Skin of body (tissue), 2 donors: ENCODE data around the gene NR5A1. TPM values are rescaled to one million over a fixed set of nuclear protein-coding genes. Genes with fewer than 3 reads are reported as not detected.

Experiments
- DNase-seq: peaks from one replicate; lab custom pipeline; 2025; lab: John Stamatoyannopoulos, UW
- total RNA-seq: library from RNA; depleted of rRNA; stranded (reverse); fragments of >200 nt; gene quantifications from one replicate; pipeline ENCODE4 v1.2.3, GENCODE V29; 2014

NR5A1 gene
- total RNA-seq, 1 donor from 2014 or later, result not detected

DNA sequence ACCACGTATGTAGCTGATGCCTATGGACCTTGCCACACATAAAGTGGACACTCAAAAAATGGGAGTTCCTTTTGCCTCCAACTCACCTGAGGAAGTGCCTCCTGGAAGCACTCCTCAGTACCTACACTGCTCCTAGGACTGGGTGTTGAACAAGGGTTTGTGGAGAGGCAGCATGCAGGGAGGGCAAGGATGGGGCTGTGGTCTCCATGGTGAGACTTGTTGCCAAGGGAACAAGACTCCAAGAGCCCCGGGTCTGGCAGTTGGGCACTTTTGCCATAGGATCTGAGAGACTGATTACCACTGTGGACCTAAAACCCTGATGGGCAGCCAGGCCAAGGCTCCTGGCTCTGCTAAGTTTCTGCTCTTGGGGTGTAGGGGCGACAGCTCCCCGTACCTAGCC is 6.9 kb upstream of the NR5A1 start:
- DNase-seq, result no peak

DNA sequence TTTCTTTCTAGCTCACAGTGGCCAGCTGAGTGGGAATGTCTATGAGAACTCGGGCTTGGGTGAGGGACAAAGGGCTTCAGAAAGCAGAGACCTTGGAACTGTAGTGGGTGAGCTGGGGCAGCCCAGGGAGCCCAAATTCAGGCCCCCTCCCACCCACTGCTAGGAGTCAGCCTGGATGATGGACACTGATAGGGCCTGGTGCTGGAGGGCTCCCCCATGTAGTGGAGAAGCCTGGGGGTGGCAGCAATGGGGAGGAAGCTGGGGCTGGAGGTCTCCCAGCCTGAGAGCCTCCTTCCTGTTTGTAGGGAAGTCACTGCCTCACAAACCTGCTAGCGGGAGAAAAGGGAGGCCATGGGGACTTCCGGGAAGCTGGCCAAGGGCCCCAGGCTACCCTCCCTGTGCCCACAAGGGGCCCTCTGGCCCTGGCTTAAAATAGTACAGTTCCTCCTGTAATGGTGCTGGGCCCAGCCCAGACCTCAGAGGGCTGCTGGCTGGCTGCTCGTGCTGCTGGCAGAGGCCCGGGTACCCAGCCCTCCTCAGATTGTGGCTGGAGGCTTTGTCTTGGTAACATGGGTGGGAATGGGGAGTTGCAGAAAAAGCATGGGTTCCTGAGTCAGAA is 6.3 kb upstream of the NR5A1 start:
- no peak for DNase-seq

DNA sequence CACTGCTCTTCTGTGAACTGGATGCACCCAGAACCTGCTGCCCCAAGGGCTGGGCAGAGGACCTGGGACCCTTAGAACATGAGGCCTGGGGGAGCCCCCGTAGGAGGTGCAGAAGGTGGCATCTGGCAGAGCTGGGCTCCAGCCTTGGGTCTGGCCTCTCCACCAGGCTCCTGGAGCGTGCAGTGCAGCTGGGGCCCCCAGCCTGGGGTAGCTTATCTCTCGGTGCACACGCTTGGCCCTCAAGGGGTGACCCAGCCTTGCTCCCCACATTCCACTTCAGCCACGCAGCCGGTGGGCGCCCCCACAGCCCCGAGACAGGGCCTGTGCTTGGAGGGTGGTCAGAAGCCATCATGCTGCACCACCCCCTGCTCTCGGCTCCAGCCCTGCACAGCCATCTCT is 5.6 kb upstream of the NR5A1 start:
- no peak for DNase-seq

DNA sequence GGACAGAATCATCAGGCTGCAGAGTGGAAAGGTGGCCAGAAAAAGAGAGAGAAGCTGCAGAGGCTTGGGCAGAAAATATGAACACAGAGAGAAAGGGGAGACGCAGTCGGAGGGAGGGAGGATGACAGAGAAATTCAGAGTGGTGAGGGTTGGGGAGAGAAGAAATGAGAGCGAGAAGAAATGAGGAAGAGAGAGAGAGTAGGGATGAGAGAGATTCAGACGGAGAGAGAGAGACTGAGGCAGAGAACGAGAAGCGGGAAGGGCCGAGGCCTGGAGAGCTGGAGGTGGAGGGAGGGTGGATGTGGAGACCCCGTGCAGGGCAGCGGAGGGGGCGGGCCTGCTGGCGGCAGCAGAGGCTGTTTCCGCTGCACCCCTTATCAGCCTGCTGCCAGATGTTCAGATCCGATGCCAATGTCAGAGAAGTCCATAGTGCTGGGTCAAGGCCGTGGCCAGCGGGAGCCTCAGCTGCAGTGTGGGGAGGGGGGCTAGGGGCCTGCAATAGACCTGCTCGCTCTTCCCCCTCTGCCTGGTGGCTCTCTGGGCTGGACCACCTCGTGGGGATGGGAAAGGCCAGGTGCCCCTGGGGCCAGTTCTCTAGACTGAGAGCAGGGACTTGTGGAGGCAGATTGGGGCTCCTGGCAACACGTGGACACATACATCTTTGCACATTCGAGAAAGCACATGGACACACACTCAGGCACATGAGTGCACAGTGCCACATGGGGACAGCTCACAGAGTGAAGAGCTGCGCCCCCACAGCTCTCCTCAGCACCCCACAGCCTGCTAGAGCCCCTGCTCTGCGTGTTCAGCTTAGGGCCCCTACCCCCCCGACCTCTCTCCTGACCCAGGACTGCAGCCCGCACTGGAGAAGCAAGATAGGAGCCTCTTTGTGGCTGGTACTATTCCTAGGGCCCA is 4.9 kb upstream of the NR5A1 start:
- DNase-seq, result no peak

DNA sequence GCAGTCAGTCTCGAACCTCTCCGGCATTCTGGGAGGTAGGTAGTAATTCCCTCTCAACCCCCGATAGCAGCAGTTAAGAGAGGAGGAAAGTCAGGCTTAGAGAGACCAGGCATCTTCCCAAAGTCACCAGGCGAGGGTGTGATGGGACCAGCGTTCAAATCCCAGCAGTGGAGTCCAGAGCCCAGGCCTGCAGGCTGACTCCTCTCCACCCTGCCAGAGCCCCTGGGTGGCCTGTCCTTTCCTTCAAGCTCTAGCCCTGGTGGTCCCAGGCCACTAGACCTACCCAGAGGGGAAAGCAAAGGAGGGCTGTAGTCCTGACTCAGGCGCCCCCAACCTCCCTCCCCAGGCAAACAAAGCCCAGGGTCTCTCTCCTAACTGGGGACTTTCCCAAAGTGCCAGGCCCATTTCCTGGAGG is 4.2 kb upstream of the NR5A1 start:
- DNase-seq, result no peak

DNA sequence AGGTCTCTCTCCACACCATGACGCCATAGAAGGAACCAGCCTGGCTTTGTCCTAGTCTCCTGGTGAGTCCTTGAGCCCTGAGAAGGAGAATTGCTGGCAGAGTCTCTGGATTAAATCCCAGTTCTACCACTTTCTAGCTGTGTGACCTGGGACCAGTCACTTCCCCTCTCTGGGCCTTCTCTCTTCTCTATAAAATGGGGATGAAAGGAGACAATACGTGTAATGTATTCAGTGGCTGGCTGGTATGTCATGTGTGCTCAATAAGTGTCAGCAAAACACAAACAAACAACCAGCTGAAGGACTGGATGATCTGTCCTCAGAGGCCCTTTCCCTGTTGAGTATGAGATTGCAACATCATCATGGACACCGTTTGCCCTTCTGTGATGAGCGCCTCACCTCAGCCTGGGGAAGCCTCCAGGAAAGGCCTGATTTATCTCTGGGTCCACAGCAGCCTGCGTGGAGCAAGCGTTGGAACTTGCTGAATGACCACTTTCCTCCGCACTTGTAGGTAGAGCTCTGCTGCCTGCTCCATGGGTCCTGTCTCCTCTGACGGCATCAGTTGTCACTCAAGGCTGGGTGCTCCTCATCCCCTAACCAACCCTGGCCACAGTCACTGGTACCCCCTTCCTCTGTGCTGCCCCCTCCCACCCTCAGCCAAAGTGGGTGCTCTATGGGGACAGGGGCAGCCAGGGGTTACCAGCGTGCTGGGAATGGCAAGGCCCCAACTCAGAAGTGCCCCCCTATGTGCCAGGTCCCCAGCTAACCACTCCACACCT is 3.6 kb upstream of the NR5A1 start:
- DNase-seq, result no peak

DNA sequence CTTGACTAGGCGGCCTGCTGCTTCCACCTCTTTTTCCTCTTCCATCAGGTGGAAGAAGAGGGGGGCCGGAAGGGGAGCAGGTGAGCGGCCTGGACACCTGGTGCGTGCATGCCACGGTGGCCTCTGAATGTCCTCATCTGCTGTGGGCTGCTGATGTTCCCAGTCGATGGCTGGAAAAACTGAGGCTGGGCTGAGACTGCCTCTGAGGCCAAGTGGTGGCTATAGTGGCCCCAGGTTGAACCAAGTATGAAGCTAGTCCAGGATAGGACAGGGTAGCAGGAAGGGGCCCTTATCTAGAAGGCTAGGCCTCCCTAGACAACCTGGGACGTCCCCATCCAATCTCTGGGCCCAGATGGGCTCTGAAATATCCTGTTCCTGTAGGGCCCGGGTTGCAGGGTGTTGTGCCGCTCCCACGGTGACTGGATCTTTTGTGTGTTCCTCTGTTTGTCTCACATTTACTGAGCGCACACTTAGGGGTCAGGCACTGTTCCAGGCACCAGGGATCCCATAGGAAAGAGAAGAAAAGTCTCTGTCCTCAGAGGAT is 753 bp upstream of the NR5A1 start:
- no peak for DNase-seq

DNA sequence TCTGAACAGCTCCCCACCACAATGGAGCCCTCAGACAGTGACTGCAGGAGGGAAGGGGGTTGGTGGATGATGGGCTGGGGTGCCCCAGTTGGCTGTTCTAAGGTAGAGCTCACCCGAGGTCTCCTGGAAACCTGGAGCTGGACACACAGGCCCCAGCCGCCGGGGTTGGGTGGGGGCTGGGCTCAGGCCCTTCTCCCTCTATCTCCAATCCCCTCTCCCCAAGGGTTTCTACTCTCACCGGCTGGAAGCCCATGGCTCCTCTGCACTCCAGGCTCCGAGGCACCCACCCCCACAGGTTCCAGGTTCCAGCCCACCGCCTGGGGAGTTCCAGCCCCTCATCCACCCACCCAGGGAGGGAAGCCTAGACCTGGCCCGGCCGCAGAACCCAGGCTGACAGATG is 766 bp downstream of the NR5A1 start:
- DNase-seq, result no peak

DNA sequence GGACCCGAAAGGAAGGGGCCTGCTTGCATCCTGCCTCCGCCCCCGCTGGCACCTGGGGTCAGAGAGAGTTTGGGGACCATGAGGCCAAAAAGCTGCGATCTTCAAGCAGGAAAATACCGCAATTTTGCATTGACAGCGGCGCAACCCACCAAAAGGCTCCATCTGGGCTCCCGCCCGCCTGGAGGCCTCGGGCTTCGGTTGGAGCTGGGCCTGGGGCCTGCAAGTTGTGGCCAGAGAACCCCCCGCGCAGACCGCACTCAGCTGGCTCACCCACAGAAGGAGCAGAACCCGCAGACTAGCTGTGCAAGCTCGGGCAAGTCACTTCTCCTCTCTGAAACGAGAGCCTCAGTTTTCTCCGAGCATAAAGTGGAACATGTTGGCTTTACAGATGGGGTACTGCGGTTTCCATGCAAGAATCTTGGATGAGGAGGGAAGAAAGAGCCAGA is 1.3 kb downstream of the NR5A1 start:
- no peak for DNase-seq

DNA sequence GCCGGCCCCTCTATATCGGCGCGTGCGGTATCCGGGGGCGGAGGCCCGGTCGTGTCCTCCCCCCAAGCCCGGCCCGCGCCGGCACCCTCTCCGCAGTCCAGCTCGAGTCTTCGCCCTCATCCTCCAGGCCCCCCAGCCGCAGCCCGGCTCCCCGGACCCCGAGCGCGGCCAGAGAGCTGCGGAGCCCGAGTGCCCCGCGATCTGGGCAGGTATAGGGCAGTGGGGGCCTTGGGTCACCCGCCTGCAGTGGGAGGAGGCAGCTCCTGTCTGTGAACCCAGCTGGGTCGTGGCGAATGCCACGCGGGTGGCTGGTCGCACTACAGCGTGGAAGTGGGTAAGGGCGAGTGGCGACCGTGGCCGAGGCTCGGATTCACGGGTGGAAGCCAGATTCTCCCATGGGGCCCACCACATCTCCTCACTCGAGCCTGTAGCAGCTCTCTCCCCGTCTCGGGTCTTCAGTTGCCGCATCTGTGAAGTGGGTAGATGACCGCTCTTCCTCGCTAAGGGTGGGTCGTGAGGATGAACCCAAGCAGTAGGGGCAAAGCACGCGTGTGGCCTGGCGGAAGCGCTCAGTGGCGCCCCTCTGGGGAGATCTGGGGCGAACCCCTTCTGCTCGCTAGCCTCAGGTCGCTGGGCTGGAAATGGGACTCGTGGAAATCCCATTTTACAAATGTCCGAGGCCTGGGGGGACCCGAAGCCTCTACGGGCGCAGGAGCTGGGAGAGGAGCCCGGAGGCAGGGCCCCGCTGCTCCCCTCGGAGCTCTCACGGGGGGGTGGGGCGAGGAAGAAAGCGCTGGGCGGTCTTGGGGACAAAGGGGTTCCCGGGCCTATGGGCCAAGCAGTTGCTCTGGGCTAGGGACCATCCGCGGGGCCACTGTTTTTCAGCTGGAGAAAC is 1.9 kb downstream of the NR5A1 start:
- no peak for DNase-seq

DNA sequence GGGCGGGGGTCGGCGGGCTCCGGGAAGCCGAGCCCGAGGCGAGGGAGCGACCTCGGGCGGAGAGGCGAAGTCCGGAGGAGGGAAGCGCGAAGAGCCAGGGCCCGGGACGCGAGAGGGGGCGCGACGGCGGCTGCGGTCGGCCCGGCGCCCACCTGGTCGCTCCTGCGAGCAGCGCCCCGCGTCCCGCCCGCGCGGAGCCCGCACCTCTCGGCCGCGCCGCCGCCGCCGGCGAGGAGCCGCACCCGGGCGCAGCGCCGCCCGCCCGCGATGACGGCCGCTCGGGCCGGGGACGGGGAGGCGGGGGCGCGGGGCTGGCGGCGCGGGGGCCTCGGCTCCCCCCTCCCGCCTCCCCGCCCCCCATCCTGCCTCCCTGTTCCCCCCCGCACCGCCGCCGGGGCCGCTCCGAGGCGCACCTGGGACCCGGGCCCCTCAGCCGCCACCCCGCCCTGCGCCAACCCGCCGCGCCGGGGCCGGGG is 2.6 kb downstream of the NR5A1 start:
- no peak for DNase-seq

DNA sequence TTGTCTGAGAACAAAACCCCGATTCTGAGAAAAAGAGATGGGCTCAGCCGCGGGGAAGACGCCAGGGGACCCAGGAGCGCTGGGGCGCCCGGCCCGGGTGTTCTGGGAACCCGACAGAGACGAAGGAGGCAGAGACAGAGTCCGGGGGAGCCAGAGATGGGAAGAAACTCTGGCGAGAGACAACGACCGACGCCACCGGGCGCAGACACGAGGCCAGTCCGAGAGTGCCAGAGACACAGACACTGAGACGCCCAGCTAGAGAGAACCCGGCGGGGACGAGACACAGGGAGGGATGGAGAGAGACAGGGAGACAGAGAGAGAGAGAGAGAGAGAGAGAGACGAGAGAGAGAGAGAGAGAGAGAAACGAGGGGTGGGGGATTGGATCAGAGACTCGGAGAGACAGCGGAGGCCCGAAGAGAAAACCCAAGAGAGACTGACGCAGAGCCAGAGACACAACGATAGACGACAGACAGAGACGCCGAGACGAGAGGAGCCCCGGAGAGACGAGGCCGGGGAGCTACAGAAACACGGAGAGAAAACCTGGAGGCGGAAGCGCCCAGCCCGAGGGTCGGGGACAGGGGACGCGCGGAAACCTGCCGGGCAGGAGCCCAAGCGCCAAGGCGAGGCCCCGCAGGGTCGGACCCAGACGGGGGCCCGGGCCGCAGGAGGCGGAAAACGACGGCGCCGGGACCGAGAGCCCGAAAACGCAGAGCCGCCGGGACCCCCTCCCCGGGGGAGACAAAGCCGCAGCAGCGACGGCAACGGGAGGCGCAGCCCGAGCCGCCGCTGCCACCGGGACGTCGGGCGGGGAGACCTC is 3.3 kb downstream of the NR5A1 start:
- no peak for DNase-seq

DNA sequence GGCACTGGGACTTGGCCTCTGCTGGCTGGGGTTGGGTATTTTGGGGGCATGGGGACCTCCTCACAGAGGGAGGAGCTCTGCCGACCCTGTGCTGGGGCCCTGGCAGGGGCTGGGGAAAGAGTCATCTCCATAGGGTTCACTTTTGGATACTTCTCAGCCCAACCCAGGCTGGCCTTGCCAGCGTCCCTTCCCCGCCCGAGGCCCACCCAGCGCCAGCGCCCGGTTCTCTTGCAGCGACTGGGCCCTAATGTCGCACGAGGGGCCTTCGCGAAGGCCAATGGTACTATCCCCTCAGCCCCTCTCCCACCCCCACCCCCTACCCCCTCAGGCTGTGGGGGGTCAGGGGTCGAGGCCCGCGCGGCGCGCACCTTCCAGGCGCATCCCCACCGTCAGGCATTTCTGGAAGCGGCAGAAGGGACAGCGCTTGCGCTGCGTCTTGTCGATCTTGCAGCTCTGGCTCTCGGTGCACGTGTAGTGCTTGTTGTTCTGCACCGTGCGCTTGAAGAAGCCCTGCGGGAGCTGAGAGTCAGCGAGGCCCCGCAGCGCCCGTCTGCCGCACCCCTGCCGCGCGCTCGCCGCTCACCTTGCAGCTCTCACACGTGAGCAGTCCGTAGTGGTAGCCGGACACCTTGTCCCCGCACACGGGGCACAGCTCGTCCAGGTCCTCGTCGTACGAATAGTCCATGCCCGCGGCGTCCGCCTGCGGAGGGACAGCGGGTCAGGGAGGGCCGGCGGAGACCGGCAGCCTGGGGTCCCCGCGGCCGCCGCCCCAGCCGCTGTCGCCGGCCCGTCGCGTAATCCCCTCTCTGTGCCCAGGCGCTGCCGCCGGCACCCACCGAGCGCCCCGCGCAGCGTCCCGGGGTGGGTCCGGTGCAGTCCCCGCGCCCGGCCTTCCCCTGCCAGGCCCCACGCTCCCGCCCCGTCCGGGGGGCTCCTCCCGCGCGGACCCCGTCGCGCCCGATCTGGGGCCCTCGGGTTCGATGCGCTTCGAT is 4.2 kb downstream of the NR5A1 start:
- DNase-seq, result no peak

DNA sequence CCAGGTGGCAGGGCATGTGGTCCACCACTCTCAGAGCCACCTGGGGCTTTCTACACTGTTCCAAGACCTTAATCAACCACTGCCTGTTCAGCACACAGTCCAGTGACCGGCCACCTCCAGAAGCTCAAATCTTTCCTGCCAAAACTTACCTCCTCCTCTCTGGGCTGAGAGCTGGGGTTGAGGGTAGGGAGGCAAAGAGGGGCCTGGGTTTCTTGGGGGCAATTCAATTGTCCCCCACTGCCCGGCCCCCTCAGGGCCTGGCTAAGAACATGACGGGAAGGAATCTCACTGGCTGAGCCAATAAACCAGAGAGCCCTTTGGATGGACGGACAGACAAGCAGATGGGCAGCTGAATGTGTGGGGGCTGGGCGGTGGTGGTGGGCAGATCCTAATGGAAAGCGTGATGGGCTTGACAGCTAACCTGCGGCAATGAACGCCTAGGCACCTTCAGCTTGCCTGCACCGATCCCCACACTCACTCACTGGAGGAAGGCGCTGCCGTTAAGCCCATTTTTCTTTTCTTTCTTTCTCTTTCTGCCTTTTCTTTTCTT is 5.4 kb downstream of the NR5A1 start:
- no peak for DNase-seq

DNA sequence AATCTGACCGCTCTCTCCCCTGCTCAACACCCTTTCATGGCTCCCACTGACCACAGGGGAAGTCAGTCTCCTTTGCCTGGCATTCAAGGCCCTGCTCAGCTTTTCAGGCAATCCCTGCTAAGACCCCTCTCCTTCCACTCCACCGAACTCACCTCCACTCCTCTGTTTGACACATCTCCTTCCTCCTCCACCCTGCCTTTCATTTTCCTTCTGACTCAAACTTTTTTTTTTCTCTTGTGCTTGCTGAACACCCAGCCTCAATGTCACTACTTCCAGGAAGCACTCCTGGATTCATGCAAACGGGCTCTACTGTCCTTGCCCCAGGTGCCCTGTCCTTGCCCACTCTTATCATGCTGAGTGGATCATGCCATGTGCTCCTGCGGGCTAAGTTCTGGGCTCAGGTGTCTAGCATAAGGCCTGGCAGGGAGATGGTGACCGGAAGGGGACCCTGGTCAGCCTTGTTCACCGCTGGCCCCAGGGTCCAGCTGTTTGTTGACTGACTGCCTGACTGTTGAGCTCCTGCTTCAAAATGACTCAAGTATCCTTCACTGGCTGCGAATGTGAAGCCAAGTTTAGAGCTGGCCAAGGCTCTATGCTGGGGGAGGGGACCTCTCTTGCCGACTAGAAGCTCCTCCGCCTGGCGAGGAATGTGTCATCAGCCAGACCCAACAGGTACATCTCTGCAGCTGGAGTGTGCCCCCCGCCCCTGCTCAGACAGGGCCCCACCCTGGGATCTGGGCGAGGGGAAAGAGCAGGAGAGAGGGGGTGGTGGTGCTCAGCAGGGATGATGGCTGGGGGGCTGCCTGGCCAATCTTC is 6.2 kb downstream of the NR5A1 start:
- DNase-seq, result no peak

DNA sequence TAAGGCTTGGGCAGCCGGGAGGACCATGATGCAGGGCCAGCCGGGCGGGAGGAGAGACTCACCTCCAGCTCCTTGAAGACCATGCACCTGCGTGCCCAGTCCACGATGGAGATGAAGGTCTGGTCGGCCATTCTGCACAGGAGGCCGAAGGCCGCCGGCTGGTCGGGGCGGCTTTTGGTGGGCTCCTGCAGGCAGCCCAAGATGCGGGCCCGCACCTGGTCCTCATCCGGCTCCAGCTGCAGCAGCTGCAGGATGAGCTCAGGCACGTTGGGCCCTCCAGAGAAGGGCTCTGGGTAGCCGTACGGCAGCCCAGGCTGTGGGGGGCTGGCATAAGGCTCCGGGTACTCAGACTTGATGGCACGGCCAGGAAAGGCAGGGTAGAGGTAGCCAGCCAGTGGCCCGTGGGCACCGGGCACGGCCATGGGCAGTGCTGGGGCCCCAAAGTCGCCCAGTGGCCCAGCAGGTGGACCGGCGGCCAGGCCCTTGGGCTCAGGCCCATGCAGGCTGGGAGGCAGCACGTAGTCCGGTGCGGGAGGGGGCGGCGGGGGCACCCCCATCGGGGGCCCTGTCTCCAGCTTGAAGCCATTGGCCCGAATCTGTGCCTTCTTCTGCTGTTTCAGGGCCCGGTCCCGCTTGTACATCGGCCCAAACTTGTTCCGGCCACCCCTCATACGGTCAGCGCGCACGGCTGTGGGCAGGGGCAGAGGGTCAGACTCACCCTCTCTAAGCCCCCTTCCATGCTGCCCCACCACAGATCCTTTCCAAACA is 7.0 kb downstream of the NR5A1 start:
- no peak for DNase-seq

DNA sequence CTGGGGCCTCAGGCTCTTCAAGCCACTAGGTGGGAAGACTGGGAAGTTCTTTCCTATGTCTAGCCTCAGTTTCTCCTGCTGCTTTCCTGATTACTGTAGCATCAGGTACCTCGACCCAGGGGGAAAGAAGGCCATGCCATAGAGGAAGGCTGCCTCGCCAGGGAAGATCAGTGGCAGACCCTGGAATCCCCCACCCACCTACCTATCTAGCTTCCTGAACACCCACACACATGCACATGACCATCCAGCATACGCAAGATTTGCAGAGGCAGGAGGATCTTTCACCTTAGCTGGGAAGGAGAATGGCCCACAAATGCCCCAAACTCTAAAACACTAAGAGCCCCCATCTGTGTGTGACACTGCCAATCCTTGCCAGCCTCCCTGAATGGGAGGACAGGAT is 8.0 kb downstream of the NR5A1 start:
- no peak for DNase-seq
